ENCODE results near the gene WDR6.
A peak's percentile ranks its signal among the peaks of the same experiment; 100 is the strongest.

The WDR6 gene

GRCh38 chr3:49021213-49021812 is 14.1 kb downstream of the WDR6 start:
- no peak for TF ChIP-seq CTCF (IDR thresholded peaks at IDR 0.05; ENCODE audit: insufficient read depth, low read depth, low read length, missing control alignments)
- peak overlapping the region; percentile 94 for H3K4me3 ChIP-seq (ENCODE audit: low read depth, low read length)
- peak; percentile 99 for DNase-seq (ENCODE audit: low read depth)

- peak; percentile 97 for DNase-seq (ENCODE audit: low read depth)
- peak within 1 kb of the TSS; percentile 94 for H3K4me3 ChIP-seq (ENCODE audit: low read depth, low read length)
- TF ChIP-seq CTCF (IDR thresholded peaks at IDR 0.05; ENCODE audit: insufficient read depth, low read depth, low read length, missing control alignments) = peak; percentile 97
Measured at GRCh38 chr3:49021813-49022687, 14.9 kb downstream of the WDR6 start, which contains the start of gene NDUFAF3. NDUFAF3 (plus strand) TSS chr3:49022121; CDS start chr3:49022145, 24 bp downstream.

- peak; percentile 54 for DNase-seq (ENCODE audit: low read depth)
- no peak for TF ChIP-seq CTCF (IDR thresholded peaks at IDR 0.05; ENCODE audit: insufficient read depth, low read depth, low read length, missing control alignments)
- H3K4me3 ChIP-seq (ENCODE audit: low read depth, low read length) = peak overlapping the region; percentile 94
Measured at GRCh38 chr3:49022688-49023171, 15.5 kb downstream of the WDR6 start.

- no peak overlapping the region for H3K4me3 ChIP-seq (ENCODE audit: low read depth, low read length)
- no peak for TF ChIP-seq CTCF (IDR thresholded peaks at IDR 0.05; ENCODE audit: insufficient read depth, low read depth, low read length, missing control alignments)
- no peak for DNase-seq (ENCODE audit: low read depth)
Measured at GRCh38 chr3:49023775-49024174, 16.6 kb downstream of the WDR6 start.

- no peak for TF ChIP-seq CTCF (IDR thresholded peaks at IDR 0.05; ENCODE audit: insufficient read depth, low read depth, low read length, missing control alignments)
- peak; percentile 3 for DNase-seq (ENCODE audit: low read depth)
- no peak overlapping the region for H3K4me3 ChIP-seq (ENCODE audit: low read depth, low read length)
Measured at GRCh38 chr3:49024449-49024848, 17.3 kb downstream of the WDR6 start.

GRCh38 chr3:49025005-49025792 is 18.0 kb downstream of the WDR6 start:
- no peak for TF ChIP-seq CTCF (IDR thresholded peaks at IDR 0.05; ENCODE audit: insufficient read depth, low read depth, low read length, missing control alignments)
- no peak overlapping the region for H3K4me3 ChIP-seq (ENCODE audit: low read depth, low read length)
- DNase-seq (ENCODE audit: low read depth) = peak; percentile 75

Measured in GM12865 (cell line).